Uterus (tissue), 4 donors: ENCODE measurements around the gene GNG7. TPM values are rescaled to one million over a fixed set of nuclear protein-coding genes. Genes with fewer than 3 reads are reported as not detected.
A peak's percentile ranks its signal among the peaks of the same experiment; 100 is the strongest.

Experiments
- DNase-seq, 2 donors: peaks; one replicate each; pipeline ENCODE4 v3.0.0-alpha.2; 2019 to 2020
- H3K27ac ChIP-seq, 2 donors: fragments of 200-600 bp; sonication (generic); 1 replicate in 1 of 2; 2 replicates in 1 of 2; pipeline ENCODE4 v1.5.1; 2016 to 2018
- H3K27me3 ChIP-seq, 2 donors: fragments of 200-600 bp; sonication (generic); one replicate each; pipeline ENCODE4 v1.5.1; 2018 to 2019; ENCODE audit warnings: control low read depth in 1 of 2
- H3K36me3 ChIP-seq, 2 donors: fragments of 200-600 bp; sonication (generic); one replicate each; pipeline ENCODE4 v1.5.1; 2019; ENCODE audit warnings: control low read depth in 1 of 2
- H3K4me1 ChIP-seq, 2 donors: fragments of 200-600 bp; sonication (generic); one replicate each; pipeline ENCODE4 v1.5.1; 2018 to 2019; ENCODE audit warnings: control low read depth in 1 of 2
- H3K4me3 ChIP-seq, 2 donors: fragments of 200-600 bp; sonication (generic); 1 replicate in 1 of 2; 2 replicates in 1 of 2; pipeline ENCODE4 v1.5.1; 2018 to 2019; ENCODE audit warnings: mild to moderate bottlenecking in 1 of 2
- H3K9me3 ChIP-seq, 2 donors: fragments of 200-600 bp; sonication (generic); one replicate each; pipeline ENCODE4 v1.5.1; 2019; ENCODE audit warnings: control low read depth in 1 of 2
- CTCF ChIP-seq, 4 experiments: fragments of 200-600 bp in 2 of 4; fragments of 450-650 bp in 2 of 4; sonication (generic) in 2 of 4; IDR thresholded peaks; one replicate each; pipeline ENCODE4 v1.5.1; 2016 to 2019; ENCODE audit warnings: antibody characterized with exemption in 4 of 4, mild to moderate bottlenecking in 2 of 4, moderate library complexity in 1 of 4
- POLR2A ChIP-seq, 2 donors: fragments of 450-650 bp; IDR thresholded peaks; one replicate each; pipeline ENCODE4 v1.6.1; 2016; ENCODE audit warnings: antibody characterized with exemption in 2 of 2, mild to moderate bottlenecking in 1 of 2, moderate library complexity in 1 of 2
- intact Hi-C: fragments of 100-400 bp; cut with DNase I; formaldehyde crosslinking; loops from one replicate; pipeline ENCODE4 v1.15.1; 2023; ENCODE audit warnings: low total_unique reads
- total RNA-seq, 4 donors: library from RNA; depleted of rRNA in 3 of 4; stranded (reverse); fragments of >200 nt in 3 of 4; gene quantifications; one replicate each; pipeline versions ENCODE4 v1.1.0 to v1.2.4, GENCODE V29; 2014 to 2023
- donor health status: DM: yes; HTN: yes; CAD: no.

Gene GNG7
- total RNA-seq, 4 donors from 2014 or later, result 0.88 to 11.1 (median 3.2) TPM

DNA sequence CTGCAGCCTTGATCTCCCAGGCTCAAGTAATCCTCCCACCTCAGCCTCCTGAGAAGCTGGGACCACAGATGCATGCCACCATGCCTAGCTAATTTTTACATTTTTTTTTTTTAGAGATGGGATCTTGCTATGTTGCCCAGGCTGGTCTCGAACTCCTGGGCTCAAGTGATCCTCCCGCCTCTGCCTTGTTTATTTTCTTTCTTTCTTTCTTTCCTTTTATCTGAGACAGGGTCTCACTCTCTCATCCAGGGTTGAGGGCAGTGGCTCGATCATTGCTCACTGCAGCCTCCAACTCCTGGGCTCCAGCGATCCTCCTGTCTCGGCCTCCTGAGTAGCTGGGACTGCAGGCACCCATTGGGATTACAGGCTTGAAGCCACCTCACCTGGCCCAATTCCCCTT lies 3.8 kb upstream of the GNG7 start:
- Histone ChIP-seq H3K27ac (no peak overlapping the region), H3K27me3 (no peaks in the 10 kb centered on the region), H3K4me1 (peaks cover 0 to 8% of the 10 kb centered on the region in 2 donors), H3K9me3 (no peaks in the 10 kb centered on the region), H3K36me3 (no peaks in the 10 kb centered on the region), H3K4me3 (no peak overlapping the region)
- DNase-seq, result no peak
- TF ChIP-seq POLR2A (IDR thresholded peaks at IDR 0.05), result no peak
- intact Hi-C loops, result no loop called here

DNA sequence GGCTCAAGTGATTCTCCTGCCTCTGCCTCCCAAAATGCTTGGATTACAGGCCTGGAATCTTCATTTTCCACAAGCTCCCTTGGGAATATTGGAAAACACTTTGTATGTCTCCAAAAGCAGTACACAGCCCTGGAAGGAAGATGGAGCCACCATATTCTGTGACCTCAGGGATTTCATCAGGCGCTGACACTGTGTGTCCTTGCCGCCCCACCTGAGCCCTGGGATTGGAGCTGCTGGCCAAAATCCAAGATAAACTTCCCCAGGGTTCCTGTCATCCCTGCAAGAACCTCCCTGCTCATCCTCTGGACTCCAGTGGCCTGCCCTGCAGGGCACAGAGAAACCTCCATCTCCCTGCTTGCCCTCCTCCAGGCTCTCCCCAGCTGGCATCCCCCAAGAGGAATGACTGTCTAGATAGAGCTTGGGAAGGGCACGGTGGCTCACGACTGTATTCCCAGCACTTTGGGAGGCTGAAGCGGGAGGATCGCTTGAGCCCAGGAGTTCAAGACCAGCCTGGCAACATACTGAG lies 1.3 kb upstream of the GNG7 start:
- TF ChIP-seq POLR2A (IDR thresholded peaks at IDR 0.05) (no peak), CTCF (IDR thresholded peaks at IDR 0.05) (no peak)
- intact Hi-C loops, result no loop called here
- Histone ChIP-seq H3K27me3 (no peaks in the 10 kb centered on the region), H3K27ac (no peak overlapping the region), H3K36me3 (no peaks in the 10 kb centered on the region), H3K9me3 (no peaks in the 10 kb centered on the region), H3K4me1 (peaks cover 0 to 8% of the 10 kb centered on the region in 2 donors), H3K4me3 (no peak overlapping the region)
- DNase-seq, result no peak

DNA sequence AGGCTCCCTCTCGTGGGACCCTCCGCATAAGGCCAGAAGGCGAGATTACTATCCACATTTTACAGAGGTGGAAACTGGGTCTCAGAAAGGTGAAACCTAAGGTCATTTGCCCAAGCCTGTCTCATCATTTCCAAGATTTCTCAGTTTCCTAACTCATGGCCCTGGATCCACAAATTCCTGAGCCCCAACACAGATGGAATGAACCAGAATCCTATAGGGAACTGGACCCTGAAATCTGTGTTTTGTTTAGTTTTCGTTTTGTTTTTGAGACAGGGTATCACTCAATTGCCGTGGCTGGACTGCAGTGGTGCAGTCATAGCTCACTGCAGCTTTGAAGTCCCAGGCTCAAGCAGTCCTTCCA lies 563 bp upstream of the GNG7 start:
- Histone ChIP-seq H3K27me3 (no peaks in the 10 kb centered on the region), H3K27ac (no peak overlapping the region), H3K9me3 (no peaks in the 10 kb centered on the region), H3K36me3 (no peaks in the 10 kb centered on the region), H3K4me3 (peak overlapping the region in 1 of 2 donors; percentile 47), H3K4me1 (peaks cover 0 to 8% of the 10 kb centered on the region in 2 donors)
- TF ChIP-seq CTCF (IDR thresholded peaks at IDR 0.05) (no peak), POLR2A (IDR thresholded peaks at IDR 0.05) (no peak)
- DNase-seq, result no peak
- intact Hi-C loops, result no loop called here

DNA sequence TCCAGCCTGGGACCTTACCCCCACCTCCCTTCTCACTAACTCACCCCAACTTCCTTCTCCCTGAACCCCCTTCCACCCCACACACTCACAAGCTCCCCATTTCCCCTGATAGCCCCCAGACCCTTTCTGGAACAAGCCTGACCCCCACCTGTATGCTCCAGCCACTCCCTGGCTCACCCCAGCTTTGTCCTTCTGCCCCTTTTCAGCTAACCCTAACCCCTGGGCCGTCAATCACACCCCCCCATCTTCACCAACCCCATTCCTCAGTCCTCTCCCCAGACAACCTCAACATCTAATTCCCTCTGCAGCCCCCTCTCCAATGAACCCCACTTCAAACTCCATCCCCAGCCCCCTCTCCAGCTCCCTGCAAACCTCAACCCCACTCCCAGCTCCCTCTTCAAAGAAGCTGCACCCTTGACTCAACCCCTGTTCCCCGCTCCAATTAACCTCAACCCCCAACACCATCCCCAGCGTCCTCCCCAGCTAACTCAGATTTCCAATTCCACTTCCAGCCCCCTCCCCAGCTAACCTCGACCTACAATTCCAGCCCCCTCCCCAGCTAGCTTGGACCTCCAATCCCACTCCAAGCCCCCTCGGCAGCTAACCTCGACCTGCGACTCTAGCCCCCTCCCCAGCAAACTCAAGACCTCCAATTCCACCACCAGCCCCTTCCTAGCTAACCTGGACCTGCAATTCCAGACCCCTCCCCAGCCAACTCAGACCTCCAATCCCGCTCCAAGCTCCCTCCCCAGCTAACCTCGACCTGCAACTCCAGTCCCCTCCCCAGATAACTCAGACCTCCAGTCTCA lies 929 bp downstream of the GNG7 start:
- H3K9me3 ChIP-seq, result no peaks in the 10 kb centered on the region
- intact Hi-C loops, result no loop called here
- peak overlapping the region; percentile 47 to 94 for H3K4me3 ChIP-seq
- TF ChIP-seq POLR2A (IDR thresholded peaks at IDR 0.05) (no peak), CTCF (IDR thresholded peaks at IDR 0.05) (no peak)
- H3K36me3 ChIP-seq, result no peaks in the 10 kb centered on the region
- no peaks in the 10 kb centered on the region for H3K27me3 ChIP-seq
- H3K27ac ChIP-seq, result peak overlapping the region; percentile 62 to 71
- H3K4me1 ChIP-seq, result peaks cover 0 to 8% of the 10 kb centered on the region in 2 donors
- no peak for DNase-seq

- no peak overlapping the region for H3K27ac ChIP-seq
- no peaks in the 10 kb centered on the region for H3K9me3 ChIP-seq
- intact Hi-C loops, result no loop called here
- H3K36me3 ChIP-seq, result no peaks in the 10 kb centered on the region
- H3K4me3 ChIP-seq, result no peak overlapping the region
- TF ChIP-seq POLR2A (IDR thresholded peaks at IDR 0.05) (no peak), CTCF (IDR thresholded peaks at IDR 0.05) (no peak)
- no peak for DNase-seq
- peaks cover 0 to 8% of the 10 kb centered on the region in 2 donors for H3K4me1 ChIP-seq
- no peaks in the 10 kb centered on the region for H3K27me3 ChIP-seq
Measured at GRCh38 chr19:2700660-2701360, 1.7 kb downstream of the GNG7 start.
